DMS153 treated with DMSO at 0.1 percent for 48 hours (cell line): Measurements from ENCODE around the gene CNTRL.

ENCODE experiments used
- DNase-seq: peaks from one replicate; lab custom pipeline; 2025; ENCODE audit not compliant: unreplicated experiment; lab: John Stamatoyannopoulos, UW

The CNTRL gene

DNA sequence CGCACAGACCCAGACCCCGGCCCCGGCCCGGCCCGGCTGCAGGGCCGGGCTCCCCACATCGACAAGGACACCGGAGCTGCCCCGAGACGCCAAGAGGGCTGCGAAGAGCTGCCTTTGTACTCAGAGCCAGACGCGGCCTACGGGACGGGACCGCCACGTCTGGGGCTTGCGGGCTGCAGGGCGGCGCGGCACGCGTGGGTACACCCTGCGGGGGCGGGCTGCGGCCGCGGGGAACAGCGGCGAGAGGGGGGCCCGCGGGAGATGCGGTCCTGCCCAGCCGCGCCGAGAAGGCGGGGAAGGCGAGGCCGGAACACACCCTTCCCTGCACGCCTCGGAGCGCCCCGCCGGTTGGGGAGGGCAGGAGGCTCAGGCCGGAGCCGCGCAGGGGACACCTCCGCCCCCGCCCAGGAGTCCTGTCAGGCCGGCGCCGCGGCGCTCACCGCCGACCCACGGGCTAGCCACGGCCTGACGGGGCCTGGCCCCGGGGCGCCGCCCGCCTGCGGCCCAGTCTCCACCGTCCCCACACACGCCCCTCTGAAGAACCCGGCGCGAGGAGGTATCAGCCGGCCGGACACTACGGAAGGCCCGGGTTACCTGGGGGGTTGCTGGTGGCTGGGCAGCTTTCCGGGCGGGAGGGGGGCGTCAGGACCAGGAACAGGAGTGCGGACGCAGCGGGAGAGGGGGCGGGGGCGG is 126.4 kb downstream of the CNTRL start:
- DNase-seq = no peak

DNA sequence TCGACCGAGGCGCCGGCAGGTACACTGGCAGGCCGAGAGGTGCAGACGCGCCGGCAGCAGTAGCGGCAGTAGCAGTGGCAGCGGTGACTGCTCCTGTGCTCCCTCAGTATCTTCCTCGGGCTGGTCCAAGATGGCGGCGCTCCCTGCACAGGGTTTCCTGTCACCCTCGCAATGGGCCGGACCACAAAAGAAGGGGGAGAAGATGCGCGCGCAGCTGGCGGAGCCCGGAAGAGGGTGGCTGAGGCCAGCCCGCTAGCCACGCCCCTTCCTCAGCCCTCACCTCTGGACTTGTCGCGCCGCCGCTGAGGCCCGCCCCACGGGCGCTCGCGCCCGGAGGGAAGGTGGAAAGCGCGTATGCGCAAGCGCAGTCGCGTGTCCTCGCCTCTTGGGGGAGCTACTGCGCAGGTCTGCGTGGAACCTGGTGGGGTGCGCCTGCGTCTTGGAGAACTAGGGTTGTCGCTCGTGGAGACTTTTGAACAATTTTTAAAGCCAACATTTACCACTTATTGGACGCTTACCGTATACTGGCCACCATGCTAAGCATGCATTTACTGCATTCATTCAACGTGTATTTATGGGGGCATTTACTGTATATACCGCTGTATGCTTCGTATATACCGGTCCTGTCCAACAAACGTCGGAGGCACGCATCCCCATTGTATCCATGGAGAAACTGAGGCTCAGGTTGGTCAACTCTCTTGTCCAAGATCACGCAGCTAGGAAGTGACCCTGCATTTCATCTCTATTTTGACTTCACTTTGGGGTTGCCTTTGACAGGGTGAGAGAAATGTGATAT is 127.2 kb downstream of the CNTRL start, which contains the start of gene RAB14:
RAB14 (minus strand) TSS at position 132 of the 796 bp plus-strand sequence. CDS start 8,457 bp downstream, outside the sequence.
- DNase-seq = peak; percentile 99

DNA sequence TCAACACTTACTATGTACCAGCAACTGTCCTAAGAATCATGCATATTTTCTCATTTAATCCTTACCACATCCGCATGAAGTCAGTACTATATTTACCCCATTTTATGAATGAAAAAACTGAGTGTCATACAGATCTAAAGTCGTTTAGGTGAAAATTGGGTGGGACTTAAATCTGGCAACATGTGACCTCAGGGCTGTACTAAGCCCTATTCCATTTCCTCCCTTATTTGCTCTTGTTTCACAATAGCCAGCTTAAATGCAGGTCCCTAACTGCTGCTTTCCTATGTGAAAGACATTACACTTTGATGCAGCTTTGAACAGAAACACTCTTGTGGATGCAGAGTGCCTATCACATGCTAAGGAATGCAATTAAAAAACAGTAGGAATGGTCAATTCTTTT is 129.4 kb downstream of the CNTRL start:
- no peak for DNase-seq

DNA sequence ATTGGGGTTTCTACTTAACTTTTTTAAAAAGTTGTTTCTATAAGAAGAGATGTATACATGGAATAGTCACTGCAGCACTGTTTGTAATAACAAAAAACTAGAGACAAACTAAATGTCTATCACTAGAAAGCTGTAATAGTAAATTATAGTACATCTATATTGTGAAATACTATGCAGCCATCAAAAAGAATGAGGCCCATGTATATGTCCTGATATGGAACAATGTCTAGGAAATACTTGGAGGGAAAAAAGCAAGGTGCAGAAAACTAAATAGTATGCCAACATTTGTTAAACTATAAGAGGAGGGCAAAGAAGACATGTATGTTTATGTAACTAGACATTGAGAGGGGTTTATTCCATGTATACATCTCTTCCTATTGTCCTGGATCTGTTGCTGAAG is 129.9 kb downstream of the CNTRL start:
- DNase-seq = no peak

DNA sequence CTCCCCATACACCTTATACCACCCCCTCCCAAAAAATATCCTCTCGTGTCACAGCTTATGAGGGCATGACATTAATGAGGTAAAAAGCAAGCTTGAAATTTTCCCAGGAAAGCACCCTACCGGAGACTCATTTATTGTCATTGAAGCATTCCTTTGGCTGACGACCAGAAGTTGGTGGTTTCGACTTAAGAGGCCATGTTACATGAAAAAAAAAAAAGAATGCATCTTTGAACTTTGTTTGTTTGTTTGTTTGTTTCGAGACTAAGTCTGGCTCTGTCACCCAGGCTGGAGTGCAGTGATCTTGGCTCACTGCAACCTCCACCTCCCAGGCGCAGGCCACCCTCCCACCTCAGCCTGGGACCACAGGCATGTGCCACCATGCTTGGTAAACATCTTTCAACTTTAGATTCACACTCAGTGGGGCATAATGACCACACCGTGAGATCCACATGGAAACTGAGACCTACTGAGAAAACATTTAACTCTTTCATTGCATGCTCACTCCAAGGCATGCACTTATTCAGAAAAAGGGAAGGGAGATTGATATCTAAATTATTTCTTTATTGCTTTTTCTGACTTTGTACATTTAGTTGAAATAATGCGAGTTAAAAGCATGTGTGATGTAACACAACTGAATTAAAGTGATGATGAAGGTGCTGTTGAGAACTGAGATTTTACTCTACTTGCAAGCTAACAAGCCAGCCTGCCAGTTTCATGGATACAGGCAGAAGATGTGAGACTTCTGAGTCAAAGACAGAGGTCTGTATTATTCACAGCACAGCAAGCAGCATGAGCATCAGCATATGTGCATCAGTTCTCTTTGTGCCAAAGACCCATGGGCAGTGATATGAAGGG is 132.0 kb downstream of the CNTRL start:
- no peak for DNase-seq

DNA sequence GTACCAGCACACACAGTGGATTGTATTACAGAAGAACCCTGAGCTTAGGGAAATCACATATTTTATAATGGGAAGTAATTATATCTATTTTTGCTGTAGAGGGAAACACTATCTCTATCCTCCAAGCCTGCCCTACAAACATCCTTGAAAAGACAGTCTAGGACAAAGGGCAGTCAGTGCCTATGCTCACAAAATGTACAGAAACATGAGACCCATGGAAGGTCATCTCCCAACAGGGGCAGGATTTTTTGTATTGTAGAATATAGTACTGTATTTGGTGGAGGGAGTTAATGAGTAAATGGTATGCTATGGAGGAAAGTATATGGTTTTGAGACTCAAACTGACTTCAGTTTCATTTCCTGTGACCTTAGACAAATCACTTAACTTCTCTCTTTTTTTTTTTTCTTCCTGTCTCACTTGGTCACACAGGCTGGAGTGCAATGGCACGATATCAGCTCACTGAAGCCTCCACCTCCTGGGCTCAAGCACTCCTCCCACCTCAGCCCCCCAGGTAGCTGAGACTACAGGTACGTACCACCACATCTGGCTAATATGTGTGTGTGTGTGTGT is 132.7 kb downstream of the CNTRL start:
- no peak for DNase-seq

DNA sequence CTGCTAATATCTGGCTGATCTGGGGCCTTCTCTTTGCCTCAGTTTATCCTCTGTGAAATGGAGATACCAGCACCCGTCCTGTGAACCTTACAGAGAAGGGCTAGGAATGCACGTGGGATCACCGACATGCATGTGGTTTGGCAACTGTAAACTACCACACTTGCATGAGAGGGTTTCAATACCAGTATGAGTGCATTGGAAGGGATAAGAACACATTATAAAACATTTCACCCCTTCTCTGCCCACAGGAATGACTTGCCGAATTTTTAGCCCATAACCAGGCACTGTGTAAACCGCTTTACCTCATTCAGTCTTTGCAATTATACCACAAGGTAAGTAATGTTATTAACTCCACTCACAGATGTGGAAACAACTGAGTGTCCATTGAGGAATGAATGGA is 135.8 kb downstream of the CNTRL start:
- DNase-seq = no peak

DNA sequence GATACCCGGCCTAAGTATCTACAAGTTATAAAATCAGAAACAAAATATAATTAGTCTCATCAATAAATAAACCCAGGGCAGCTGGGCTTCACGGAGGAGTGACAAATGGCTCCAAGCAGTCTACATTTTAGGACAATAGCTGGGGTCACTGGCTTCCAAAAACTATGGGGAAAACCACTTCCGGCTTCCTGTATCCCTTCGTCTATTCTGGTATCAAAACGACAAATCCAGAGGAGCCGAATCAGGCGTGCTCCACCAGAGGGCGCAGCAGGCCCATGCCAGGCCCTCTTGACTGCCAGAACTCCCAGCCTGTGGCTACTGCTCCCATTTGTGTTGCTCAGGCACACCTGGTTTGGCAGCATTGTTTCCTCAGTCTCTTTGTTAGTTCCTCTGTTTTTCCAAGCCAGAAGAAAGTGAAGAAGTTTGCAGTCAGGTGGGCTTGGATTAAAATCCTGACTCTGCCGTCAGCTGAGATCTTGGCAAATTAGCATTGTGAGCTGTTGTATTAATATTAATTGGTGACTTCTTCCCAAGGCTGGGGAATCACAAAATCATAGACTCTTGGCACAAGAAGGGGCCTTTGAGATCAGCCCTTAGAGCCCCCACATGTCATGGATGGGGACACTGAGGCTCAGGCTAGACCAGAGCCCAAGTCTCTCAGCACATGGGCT is 138.5 kb downstream of the CNTRL start:
- peak; percentile 86 for DNase-seq

DNA sequence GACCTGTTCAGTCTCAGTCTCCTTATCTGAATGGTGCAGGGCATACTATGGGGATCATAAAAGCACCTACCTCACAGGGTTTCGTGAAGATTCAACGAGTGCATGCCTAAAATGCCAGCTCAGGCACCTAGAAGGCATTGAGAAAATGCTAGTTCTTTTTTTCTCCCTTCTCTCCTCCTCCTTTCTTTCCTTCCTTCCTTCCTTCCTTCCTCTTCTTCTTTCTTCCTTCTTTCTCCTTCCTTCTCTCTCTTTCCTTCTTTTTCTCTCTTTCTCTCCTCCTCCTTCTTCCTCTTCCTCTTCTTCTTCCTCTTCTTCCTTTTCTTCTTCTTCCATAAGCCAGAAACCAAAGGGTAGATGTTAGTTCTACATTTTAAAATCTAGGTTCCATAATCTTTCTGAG is 139.2 kb downstream of the CNTRL start:
- no peak for DNase-seq

DNA sequence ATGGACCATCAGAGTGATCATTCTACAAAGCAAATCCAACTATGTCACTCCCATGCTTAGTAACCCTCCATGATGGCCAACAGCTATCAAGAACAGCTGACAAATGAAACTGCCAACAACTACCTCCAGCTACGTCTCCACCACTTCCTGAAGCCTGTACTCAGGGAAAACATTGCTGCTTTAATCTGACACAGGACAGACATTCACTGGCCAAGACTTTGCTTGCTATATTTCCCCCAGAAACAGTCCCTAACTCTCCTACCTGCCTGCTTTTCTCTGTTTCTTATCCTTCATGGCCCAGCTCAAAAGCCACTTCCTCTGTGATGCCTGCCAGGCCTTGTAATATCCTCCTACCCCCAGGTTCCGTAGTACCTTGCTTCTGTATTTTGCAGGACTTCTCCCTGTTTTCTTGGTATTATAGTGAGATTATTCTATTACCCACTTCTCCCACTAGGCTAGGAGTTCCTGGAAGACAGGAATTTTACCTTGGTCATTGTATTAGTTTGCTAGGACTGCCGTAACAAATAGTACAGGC is 141.6 kb downstream of the CNTRL start:
- DNase-seq = no peak

DNA sequence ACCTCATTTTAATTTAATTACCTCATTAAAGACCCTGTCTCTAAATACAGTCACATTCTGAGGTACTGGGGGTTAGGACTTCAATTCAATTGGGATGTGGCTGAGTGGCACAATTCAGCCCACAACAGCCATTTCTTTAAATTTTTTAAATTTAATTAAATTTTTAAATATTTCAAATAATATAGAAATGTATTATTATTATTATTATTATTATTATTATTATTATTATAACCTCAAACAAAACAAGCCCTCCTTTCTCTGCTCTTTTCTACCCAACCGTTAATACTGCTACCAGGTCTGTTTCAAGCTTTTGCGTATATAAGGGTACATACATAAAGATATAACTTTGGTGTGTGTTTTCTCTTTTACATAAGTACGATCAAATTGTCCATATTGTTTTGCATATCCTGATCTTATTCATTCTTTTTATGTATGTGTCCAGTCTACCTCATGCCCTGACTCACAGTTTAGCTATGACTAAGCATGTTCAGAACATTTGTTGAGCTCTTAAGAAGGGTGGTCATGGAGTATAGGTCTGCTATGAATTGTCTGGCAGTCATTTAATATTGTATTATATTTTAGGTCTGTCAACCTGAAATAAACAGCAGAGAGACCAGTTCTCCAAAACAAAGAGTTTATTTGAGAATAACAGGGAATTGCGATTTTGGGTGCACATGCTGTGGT is 143.0 kb downstream of the CNTRL start:
- DNase-seq = no peak

DNA sequence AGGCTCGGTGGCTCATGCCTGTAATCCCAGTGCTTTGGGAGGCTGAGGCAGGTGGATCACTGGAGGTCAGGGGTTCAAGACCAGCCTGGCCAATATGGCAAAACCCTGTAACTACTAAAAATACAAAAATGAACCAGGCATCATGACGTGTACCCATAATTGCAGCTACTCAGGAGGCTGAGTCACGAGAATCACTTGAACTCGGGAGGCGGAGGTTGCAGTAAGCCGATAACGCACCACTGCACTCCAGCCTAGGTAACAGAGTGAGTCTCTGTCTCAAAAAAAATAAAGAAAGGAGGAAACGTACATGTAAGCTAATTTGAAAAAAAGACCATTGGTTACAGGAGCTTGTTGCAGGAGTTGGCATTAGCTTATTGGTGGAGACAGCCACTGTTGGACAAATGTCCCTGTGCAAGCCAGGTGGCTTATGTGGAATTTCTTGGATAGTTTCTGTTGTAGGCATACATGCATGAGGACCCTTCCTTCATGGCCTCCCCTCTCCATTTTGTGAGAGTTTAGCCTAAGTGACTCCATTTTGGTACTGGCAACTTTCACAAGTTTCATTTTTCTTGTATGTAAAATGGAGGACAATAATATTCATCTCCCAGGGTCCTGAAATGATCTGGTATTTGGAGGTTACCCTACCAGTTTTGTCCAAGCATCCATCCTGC is 143.7 kb downstream of the CNTRL start:
- no peak for DNase-seq

DNA sequence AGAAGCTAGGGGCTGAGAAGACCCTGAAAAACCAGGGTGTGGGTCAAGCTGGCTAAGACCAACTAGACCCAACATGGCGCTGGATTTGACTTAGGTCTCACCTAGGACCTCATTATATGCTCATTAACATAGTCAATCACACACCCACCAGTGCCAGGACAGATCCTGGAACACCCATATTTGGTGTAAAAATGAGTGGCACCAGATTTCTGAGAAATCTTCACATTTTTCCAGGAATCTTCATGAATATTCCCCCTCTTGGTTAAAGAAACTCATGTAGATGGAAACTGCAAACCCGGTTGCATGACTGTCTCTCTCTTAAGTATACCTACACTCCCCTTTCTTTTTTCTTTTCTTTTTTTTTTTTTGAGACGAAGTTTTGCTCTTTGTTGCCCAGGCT is 144.8 kb downstream of the CNTRL start:
- no peak for DNase-seq

DNA sequence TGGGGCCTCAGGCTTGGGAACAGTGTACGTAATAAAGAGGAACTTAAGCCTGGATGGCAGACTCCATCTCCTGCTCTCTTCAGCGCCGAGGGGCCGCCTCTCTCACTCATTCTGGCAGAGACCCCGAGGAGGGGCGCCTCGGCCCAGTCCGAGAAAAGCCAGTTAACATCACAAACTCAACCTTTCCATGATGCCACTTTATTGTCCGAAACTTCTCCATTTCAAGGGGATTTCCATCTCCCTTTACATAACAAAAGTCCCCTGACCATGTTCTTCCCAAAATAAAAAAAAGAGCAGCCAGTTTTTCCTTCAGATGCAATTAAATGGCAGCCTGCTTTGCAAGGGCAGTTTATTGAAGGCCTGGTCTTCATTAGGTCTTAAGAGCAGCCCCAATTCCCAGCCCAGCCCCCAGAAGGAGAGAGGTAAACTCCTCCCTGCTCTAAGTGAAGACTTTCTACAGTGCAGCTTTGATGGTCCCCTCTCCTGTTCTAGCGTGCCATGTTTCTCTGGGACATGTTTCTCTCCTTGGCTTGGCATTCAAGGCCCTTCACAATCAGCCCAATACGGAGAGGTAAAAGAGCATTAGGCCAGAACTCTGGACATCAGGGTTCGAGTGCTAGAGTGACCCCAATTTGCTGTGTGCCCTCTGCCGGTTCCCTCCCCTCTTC is 146.4 kb downstream of the CNTRL start:
- DNase-seq = no peak

DNA sequence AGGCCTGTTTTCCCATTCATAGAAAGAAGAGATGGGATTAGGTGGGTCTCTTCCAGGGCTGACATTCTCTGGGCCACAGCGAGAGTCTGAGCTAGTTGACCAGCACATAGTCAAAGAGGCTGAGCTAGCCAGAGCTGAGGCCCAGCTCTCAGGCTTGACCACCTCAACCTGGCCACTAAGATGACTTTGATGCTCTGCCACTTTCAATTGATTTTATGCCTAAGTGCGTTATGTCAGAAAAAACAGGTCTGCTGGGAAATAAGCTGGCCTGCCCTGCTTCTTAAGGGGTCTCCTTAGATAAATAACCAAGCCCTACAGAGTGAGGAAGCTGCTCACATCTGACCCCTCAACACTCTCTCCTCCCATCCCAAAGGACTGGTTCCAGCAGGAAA is 146.9 kb downstream of the CNTRL start:
- no peak for DNase-seq

DNA sequence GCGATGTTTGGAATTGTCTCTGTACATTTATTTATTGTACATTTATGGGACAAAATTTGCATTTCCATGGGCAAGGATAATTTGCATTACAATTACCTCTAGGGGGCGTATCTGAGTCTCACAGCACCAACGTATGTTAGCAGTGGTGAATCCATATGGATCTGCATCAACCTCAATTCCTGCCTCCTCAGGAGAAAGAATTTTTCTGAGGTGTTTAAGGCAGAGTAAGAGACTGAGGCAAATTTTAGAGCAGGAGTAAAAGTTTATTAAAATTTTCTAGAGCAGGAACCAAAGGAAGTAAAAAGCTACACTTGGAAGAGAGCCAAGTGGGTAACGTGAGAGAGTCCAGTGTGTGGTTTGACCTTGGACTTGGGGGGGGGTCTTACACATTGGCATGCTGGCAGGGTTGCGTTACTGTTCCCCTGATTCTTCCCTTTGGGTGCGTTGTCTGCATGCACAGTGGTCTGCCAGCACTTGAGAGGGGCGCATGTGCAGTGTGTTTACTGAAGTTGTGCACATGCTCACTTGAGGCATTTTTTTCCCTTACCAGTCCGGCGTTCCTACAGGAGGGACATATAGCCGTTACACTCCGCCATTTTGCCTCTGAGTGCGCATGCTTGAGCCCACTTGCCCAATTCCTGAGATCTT is 147.9 kb downstream of the CNTRL start:
- DNase-seq = peak; percentile 14

DNA sequence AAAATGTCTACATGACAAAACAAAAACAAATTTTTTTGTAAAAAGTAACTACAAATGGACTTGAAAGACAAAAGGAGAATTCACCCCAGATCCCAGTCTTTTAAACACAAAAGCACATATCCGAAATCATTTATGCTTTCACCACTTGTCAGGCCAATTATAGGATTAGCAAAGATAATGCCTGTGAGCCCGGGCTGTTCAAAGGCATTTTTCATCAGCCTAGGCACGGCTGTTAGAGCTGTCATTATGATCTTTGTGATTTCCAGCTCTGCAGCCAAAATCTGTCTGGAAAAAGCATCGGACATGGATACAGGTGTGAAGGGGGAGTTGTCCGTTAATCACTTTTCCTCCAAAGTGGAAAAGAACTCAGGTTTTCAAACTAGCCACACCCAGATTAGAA is 150.5 kb downstream of the CNTRL start:
- DNase-seq = no peak

DNA sequence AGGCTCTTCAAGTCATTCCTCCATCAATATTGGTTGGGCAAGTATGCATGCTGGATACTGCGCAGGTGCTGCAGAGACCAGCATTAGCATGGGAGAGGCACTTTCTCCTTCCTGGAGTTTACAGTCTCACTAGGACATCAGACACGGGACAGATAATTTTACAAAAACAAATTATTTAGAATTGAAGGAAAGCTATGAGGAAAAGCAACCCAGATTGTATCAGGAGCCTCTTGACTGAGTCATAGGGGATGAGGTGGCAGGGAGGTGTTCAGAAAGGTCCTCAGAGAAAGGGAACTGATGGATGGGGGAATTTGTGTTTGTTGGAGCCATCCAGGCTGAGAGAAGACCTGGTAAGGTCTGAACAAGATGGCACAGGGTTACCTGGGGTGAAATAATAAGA is 151.4 kb downstream of the CNTRL start:
- no peak for DNase-seq
